Upper lobe of right lung (tissue), 1 donor: ENCODE results near the gene B3GAT2. TPM values are rescaled to one million over a fixed set of nuclear protein-coding genes. Genes with fewer than 3 reads are reported as not detected.

ENCODE experiments used
- ATAC-seq: fragments of 200-7000 bp; cut with Tn5 transposase; one replicate; pipeline ENCODE4 v1.9.1; 2020; ENCODE audit warnings: mild to moderate bottlenecking, moderate library complexity
- DNase-seq: peaks from one replicate; pipeline ENCODE4 v3.0.0-alpha.2; 2020
- H3K27ac ChIP-seq: fragments of 200-600 bp; one replicate; pipeline ENCODE4 v1.8.0; 2022
- H3K27me3 ChIP-seq: fragments of 200-600 bp; one replicate; pipeline ENCODE4 v1.8.0; 2022; ENCODE audit warnings: mild to moderate bottlenecking
- H3K36me3 ChIP-seq: fragments of 200-600 bp; one replicate; pipeline ENCODE4 v1.8.0; 2022
- H3K4me1 ChIP-seq: fragments of 200-600 bp; one replicate; pipeline ENCODE4 v1.8.0; 2022
- H3K4me3 ChIP-seq: fragments of 200-600 bp; one replicate; pipeline ENCODE4 v1.8.0; 2022; ENCODE audit warnings: mild to moderate bottlenecking
- H3K9me3 ChIP-seq: fragments of 200-600 bp; one replicate; pipeline ENCODE4 v1.8.0; 2022
- CTCF ChIP-seq: fragments of 200-600 bp; IDR thresholded peaks from one replicate; pipeline ENCODE4 v1.8.0; 2022; ENCODE audit warnings: antibody characterized with exemption
- intact Hi-C: fragments of 100-400 bp; cut with DNase I; formaldehyde crosslinking; loops from one replicate; pipeline ENCODE4 v1.11.0; 2022
- total RNA-seq: library from RNA; stranded (reverse); fragmentation: NEBNext Ultra II Directional; extraction: Animal tissue kit (Norgen Biotek cat#: 25700); gene quantifications from one replicate; pipeline ENCODE4 v1.2.1, GENCODE V29; 2021
- donor health status: DM: no; HTN: yes; CAD: no; lungs with severe emphysema.

B3GAT2 gene
- total RNA-seq, 1 donor from 2014 or later, result not detected

GRCh38 chr6:70863343-70863742 is 93.5 kb downstream of the B3GAT2 start:
- no peak for ATAC-seq
- TF ChIP-seq CTCF, result no peak
- no peak overlapping the region for H3K4me3 ChIP-seq
- H3K4me1 ChIP-seq, result no peaks in the 10 kb centered on the region
- no peak overlapping the region for H3K27ac ChIP-seq
- peaks cover 32% of the 10 kb centered on the region for H3K36me3 ChIP-seq
- no peaks in the 10 kb centered on the region for H3K9me3 ChIP-seq
- intact Hi-C loops, result no loop called here
- no peaks in the 10 kb centered on the region for H3K27me3 ChIP-seq
- DNase-seq, result no peak

- peaks cover 33% of the 10 kb centered on the region for H3K36me3 ChIP-seq
- intact Hi-C loops, result no loop called here
- TF ChIP-seq CTCF, result no peak
- no peak overlapping the region for H3K27ac ChIP-seq
- no peaks in the 10 kb centered on the region for H3K27me3 ChIP-seq
- H3K9me3 ChIP-seq, result no peaks in the 10 kb centered on the region
- H3K4me1 ChIP-seq, result no peaks in the 10 kb centered on the region
- ATAC-seq (no peak), DNase-seq (no peak)
- H3K4me3 ChIP-seq, result no peak overlapping the region
These were observed 95.9 kb downstream of the B3GAT2 start for GRCh38 chr6:70860920-70861319.

- ATAC-seq, result no peak
- no peak overlapping the region for H3K4me3 ChIP-seq
- peaks cover 33% of the 10 kb centered on the region for H3K36me3 ChIP-seq
- H3K27ac ChIP-seq, result no peak overlapping the region
- no peak for DNase-seq
- intact Hi-C loops, result no loop called here
- no peaks in the 10 kb centered on the region for H3K27me3 ChIP-seq
- no peaks in the 10 kb centered on the region for H3K9me3 ChIP-seq
- TF ChIP-seq CTCF, result no peak
- no peaks in the 10 kb centered on the region for H3K4me1 ChIP-seq
These were observed 96.8 kb downstream of the B3GAT2 start for GRCh38 chr6:70860045-70860444.

- intact Hi-C loops, result no loop called here
- DNase-seq, result no peak
- Histone ChIP-seq H3K27ac (no peak overlapping the region), H3K27me3 (no peaks in the 10 kb centered on the region), H3K4me1 (no peaks in the 10 kb centered on the region), H3K9me3 (no peaks in the 10 kb centered on the region), H3K36me3 (peaks cover 35% of the 10 kb centered on the region), H3K4me3 (no peak overlapping the region)
- no peak for ATAC-seq
- no peak for TF ChIP-seq CTCF
These were observed 99.3 kb downstream of the B3GAT2 start for GRCh38 chr6:70857387-70858077.

GRCh38 chr6:70852667-70853246 is 104.1 kb downstream of the B3GAT2 start:
- Histone ChIP-seq H3K9me3 (no peaks in the 10 kb centered on the region), H3K27ac (no peak overlapping the region), H3K36me3 (peaks cover 5% of the 10 kb centered on the region), H3K4me3 (no peak overlapping the region), H3K4me1 (no peaks in the 10 kb centered on the region), H3K27me3 (no peaks in the 10 kb centered on the region)
- ATAC-seq (no peak), DNase-seq (no peak)
- intact Hi-C loops, result no loop called here
- TF ChIP-seq CTCF, result no peak
